ENCODE measurements around the gene GRPR. TPM values are rescaled to one million over a fixed set of nuclear protein-coding genes. Genes with fewer than 3 reads are reported as not detected.

GRPR gene
- under 1 TPM; 0.16 to 0.58 (median 0.29) TPM for total RNA-seq
- under 1 TPM in 1 of 2 donors, not detected in 1; 0.18 TPM for polyA plus RNA-seq
- long read RNA-seq, donor 1: 0 reads
- long read RNA-seq, donor 2: 0 reads
- long read RNA-seq, donor 3: 0 reads

DNA sequence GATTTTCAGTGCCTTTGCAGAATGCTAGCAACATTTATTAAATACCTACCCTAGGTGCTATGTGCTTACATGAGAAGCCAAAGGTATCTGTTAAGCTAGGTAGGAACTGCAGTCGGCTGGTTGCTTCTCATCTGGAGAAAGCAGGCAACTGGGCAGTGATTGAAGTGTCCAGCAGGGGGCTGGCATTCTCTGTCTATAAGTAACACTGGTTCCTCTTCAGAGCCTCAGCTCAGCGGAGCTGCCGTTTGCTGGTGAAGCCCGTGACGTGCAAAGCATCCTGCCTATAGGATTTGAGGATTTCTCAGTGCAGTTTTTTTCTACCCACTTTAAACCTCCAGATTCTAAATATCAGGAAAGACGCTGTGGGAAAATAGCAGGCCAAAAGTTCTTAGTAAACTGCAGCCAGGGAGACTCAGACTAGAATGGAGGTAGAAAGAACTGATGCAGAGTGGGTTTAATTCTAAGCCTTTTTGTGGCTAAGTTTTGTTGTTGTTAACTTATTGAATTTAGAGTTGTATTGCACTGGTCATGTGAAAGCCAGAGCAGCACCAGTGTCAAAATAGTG lies at the start of gene GRPR:
TSS of gene GRPR (plus strand) at position 344 of the 565 bp plus-strand sequence. CDS start 389 bp downstream, outside the sequence.
- intact Hi-C loops (cut with DNase I): loop anchor here (2.0 to 10.0 kb wide), 6 partner anchors 539 to 571 kb away; no protein-coding TSS in a partner anchor
- TF ChIP-seq, protein P1, sequence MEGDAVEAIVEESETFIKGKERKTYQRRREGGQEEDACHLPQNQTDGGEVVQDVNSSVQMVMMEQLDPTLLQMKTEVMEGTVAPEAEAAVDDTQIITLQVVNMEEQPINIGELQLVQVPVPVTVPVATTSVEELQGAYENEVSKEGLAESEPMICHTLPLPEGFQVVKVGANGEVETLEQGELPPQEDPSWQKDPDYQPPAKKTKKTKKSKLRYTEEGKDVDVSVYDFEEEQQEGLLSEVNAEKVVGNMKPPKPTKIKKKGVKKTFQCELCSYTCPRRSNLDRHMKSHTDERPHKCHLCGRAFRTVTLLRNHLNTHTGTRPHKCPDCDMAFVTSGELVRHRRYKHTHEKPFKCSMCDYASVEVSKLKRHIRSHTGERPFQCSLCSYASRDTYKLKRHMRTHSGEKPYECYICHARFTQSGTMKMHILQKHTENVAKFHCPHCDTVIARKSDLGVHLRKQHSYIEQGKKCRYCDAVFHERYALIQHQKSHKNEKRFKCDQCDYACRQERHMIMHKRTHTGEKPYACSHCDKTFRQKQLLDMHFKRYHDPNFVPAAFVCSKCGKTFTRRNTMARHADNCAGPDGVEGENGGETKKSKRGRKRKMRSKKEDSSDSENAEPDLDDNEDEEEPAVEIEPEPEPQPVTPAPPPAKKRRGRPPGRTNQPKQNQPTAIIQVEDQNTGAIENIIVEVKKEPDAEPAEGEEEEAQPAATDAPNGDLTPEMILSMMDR (IDR thresholded peaks at IDR 0.05): peak; percentile 42 to 76 (median 64)
- TF ChIP-seq POLR2A (IDR thresholded peaks at IDR 0.05): no peak
- peaks cover 0 to 12% (median 0%) of the 10 kb centered on the region in 12 donors for H3K9me3 ChIP-seq
- no peaks in the 10 kb centered on the region for H3K36me3 ChIP-seq
- peaks cover 0 to 43% (median 0%) of the 10 kb centered on the region in 9 donors for H3K27me3 ChIP-seq
- H3K4me1 ChIP-seq: no peaks in the 10 kb centered on the region
- no peak within 1 kb of the TSS for H3K27ac ChIP-seq
- H3K4me3 ChIP-seq: no peak within 1 kb of the TSS
- 0 to 5% (median 1%) methylated on average over 6 of the region's 6 CpGs for WGBS, 4 donors
- DNase-seq (peak; percentile 54 to 84 (median 70)), ATAC-seq (peak; percentile 75 to 94 (median 90))

DNA sequence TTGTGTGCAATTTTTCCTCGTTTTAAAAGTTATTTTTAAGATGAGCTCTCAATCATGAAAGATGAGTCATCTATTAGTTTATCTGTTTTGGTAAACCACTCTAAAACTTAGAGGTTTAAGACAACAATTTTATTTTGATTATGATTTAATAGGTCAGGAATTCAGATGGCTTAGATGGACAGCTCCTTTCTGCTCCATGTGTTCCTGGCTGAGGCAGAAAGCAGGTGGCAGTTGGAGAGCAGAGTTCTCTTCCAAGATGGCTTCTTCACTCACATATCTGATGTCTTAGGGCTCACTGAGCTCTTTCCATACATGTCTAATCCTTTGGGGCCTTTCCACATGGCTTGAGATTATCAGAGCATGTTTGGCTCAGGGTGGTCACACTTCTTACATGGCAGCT lies 48.3 kb upstream of the GRPR start:
- Histone ChIP-seq H3K36me3 (no peaks in the 10 kb centered on the region), H3K27me3 (peaks cover 0 to 16% (median 0%) of the 10 kb centered on the region in 9 donors), H3K9me3 (no peaks in the 10 kb centered on the region), H3K4me3 (no peak overlapping the region), H3K27ac (no peak overlapping the region), H3K4me1 (no peaks in the 10 kb centered on the region)
- TF ChIP-seq POLR2A (IDR thresholded peaks at IDR 0.05): no peak
- TF ChIP-seq, protein P1 (IDR thresholded peaks at IDR 0.05): no peak
- 57 to 80% (median 67%) methylated on average over 1 of the region's 1 CpG for WGBS, 4 donors
- intact Hi-C loops (cut with DNase I): no loop called here
- DNase-seq (no peak), ATAC-seq (no peak)

DNA sequence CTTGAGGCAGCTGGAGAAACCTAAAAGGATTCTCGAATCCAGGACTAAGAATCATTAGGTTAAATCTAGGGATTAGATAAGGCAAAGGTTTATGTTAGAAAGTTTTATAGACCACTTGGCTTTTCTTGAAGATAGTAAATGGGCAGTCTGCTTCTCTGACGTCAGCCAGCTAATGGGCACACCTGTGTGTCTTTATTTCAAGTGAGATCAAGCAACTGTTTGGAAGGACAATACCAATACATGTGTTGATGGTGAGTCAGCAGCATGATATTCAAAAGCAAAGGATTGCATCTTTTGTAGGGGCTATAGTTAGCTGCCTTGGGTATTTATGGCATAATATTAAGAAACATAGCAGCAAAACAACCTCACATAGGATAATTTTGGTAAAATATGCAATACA lies 46.5 kb upstream of the GRPR start:
- Histone ChIP-seq H3K9me3 (no peaks in the 10 kb centered on the region), H3K36me3 (no peaks in the 10 kb centered on the region), H3K27me3 (peaks cover 0 to 18% (median 0%) of the 10 kb centered on the region in 9 donors), H3K4me1 (no peaks in the 10 kb centered on the region), H3K27ac (no peak overlapping the region), H3K4me3 (no peak overlapping the region)
- DNase-seq: no peak
- 61 to 80% (median 69%) methylated on average over 2 of the region's 2 CpGs for WGBS, 4 donors
- ATAC-seq: no peak
- intact Hi-C loops (cut with DNase I): no loop called here
- TF ChIP-seq, protein P1 (IDR thresholded peaks at IDR 0.05): no peak
- TF ChIP-seq POLR2A (IDR thresholded peaks at IDR 0.05): no peak

DNA sequence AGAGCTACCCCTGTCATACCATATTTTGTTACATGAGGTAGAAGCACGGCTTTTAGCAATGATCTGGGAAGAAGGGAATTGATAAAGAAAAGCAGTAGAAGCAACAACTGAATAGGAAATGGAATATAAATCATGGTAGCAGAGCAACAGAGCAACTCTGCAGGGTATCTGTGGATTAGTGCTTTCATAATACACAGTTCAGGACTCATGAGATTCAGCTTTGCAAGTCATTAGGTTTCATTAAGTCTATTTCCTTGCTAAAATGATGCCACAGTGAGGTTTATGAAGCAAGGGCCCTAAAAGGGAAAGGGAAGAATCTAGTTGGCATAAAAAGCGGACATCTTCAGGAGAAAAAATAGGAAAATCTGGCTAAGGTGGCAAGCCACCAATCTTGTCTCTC lies 45.6 kb upstream of the GRPR start:
- intact Hi-C loops (cut with DNase I): no loop called here
- no peak for DNase-seq
- H3K36me3 ChIP-seq: no peaks in the 10 kb centered on the region

More for the DNA sequence above, 45.6 kb upstream of the GRPR start:
- TF ChIP-seq, protein P1 (IDR thresholded peaks at IDR 0.05): no peak
- TF ChIP-seq POLR2A (IDR thresholded peaks at IDR 0.05): no peak
- H3K27me3 ChIP-seq: peaks cover 0 to 25% (median 0%) of the 10 kb centered on the region in 9 donors
- no peak overlapping the region for H3K4me3 ChIP-seq
- H3K4me1 ChIP-seq: no peaks in the 10 kb centered on the region
- H3K27ac ChIP-seq: no peak overlapping the region
- no peak for ATAC-seq
- 77 to 97% (median 85%) methylated on average over 2 of the region's 2 CpGs for WGBS, 4 donors
- no peaks in the 10 kb centered on the region for H3K9me3 ChIP-seq
